ENCODE data around the gene ZNF746. TPM values are rescaled to one million over a fixed set of nuclear protein-coding genes. Genes with fewer than 3 reads are reported as not detected.

ZNF746 gene
- total RNA-seq, 1 experiment from 2014 or later: 19.2 TPM

- POLR2A ChIA-PET (ENCODE audit: unreplicated experiment): interaction anchor here (0.7 kb wide), 1 partner anchor 63 kb away, joined by 5 read pairs; no protein-coding TSS in a partner anchor
- Histone ChIP-seq H3K27ac (no peak overlapping the region), H3K79me2 (ENCODE audit: low read depth) (peaks cover 25% of the 10 kb centered on the region), H3K9me3 (ENCODE audit: insufficient read depth, low read depth) (peaks cover 5% of the 10 kb centered on the region; the same call in 1 of the 2 replicates), H3F3A (ENCODE audit: insufficient read depth, low read depth) (no peaks in the 10 kb centered on the region), H3K27me3 (ENCODE audit: insufficient read depth, low read depth) (no peaks in the 10 kb centered on the region), H4K20me1 (ENCODE audit: insufficient read depth) (peaks cover 11% of the 10 kb centered on the region; the same call in 1 of the 2 replicates), H3K36me3 (ENCODE audit: low read depth) (no peaks in the 10 kb centered on the region), H2AFZ (no peak overlapping the region), H3K4me3 (no peak overlapping the region), H3K9me2 (ENCODE audit: insufficient read depth) (no peaks in the 10 kb centered on the region), H3K4me1 (replicated peaks; ENCODE audit: insufficient read depth) (peaks cover 12% of the 10 kb centered on the region), H3K4me2 (no peak overlapping the region)
- no TSS peak for BruUV-seq (replicated peaks)
- TF ChIP-seq, protein P1, sequence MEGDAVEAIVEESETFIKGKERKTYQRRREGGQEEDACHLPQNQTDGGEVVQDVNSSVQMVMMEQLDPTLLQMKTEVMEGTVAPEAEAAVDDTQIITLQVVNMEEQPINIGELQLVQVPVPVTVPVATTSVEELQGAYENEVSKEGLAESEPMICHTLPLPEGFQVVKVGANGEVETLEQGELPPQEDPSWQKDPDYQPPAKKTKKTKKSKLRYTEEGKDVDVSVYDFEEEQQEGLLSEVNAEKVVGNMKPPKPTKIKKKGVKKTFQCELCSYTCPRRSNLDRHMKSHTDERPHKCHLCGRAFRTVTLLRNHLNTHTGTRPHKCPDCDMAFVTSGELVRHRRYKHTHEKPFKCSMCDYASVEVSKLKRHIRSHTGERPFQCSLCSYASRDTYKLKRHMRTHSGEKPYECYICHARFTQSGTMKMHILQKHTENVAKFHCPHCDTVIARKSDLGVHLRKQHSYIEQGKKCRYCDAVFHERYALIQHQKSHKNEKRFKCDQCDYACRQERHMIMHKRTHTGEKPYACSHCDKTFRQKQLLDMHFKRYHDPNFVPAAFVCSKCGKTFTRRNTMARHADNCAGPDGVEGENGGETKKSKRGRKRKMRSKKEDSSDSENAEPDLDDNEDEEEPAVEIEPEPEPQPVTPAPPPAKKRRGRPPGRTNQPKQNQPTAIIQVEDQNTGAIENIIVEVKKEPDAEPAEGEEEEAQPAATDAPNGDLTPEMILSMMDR (conservative IDR thresholded peaks at IDR 0.05): no peak
- TF ChIP-seq EZH2 (IDR thresholded peaks at IDR 0.05; ENCODE audit: low read depth): no peak
- intact Hi-C loops (cut with micrococcal nuclease; ENCODE audit: unreplicated experiment): no loop called here
- DNase-seq: no peak
- CTCF ChIA-PET: interaction anchor here (0.6 kb wide), 1 partner anchor 410 kb away, joined by 4 read pairs; no protein-coding TSS in a partner anchor
These were observed 35.5 kb downstream of the ZNF746 start for GRCh38 chr7:149462101-149462520.

GRCh38 chr7:149460493-149461277 lies 36.9 kb downstream of the ZNF746 start, which contains the start of gene ZNF777:
Gene ZNF777 (minus strand): TSS chr7:149461062. CDS start chr7:149456022, 5,040 bp downstream.
- BruUV-seq (replicated peaks): no TSS peak
- Histone ChIP-seq H3F3A (ENCODE audit: insufficient read depth, low read depth) (no peaks in the 10 kb centered on the region), H3K9me2 (ENCODE audit: insufficient read depth) (no peaks in the 10 kb centered on the region), H3K36me3 (ENCODE audit: low read depth) (no peaks in the 10 kb centered on the region; the same call in 1 of the 2 replicates), H3K79me2 (ENCODE audit: low read depth) (peaks cover 27% of the 10 kb centered on the region), H3K27ac (no peak within 1 kb of the TSS), H3K9me3 (ENCODE audit: insufficient read depth, low read depth) (no peaks in the 10 kb centered on the region), H4K20me1 (ENCODE audit: insufficient read depth) (peaks cover 14% of the 10 kb centered on the region; the same call in 1 of the 2 replicates), H2AFZ (peak within 1 kb of the TSS; percentile 100), H3K4me3 (peak within 1 kb of the TSS; percentile 72), H3K4me2 (peak within 1 kb of the TSS; percentile 93), H3K27me3 (ENCODE audit: insufficient read depth, low read depth) (no peaks in the 10 kb centered on the region), H3K4me1 (replicated peaks; ENCODE audit: insufficient read depth) (peaks cover 12% of the 10 kb centered on the region)
- TF ChIP-seq, protein P1 (conservative IDR thresholded peaks at IDR 0.05): peak; percentile 44; the same call in 1 of the 2 replicates
- no peak for TF ChIP-seq EZH2 (IDR thresholded peaks at IDR 0.05; ENCODE audit: low read depth)
- DNase-seq: peak; percentile 74 to 76
- intact Hi-C loops (cut with micrococcal nuclease; ENCODE audit: unreplicated experiment): no loop called here
- POLR2A ChIA-PET (ENCODE audit: unreplicated experiment): interaction anchor here (0.6 to 0.7 kb wide), 2 partner anchors 36 to 394 kb away, joined by 4 to 20 read pairs; no protein-coding TSS in a partner anchor
- CTCF ChIA-PET: interaction anchor here (0.5 to 0.6 kb wide), 3 partner anchors 131 to 338 kb away, joined by 3 to 4 read pairs (median 3); no protein-coding TSS in a partner anchor
